ENCODE results near the gene BET1. TPM values are rescaled to one million over a fixed set of nuclear protein-coding genes. Genes with fewer than 3 reads are reported as not detected.

Gene BET1
- total RNA-seq, 1 experiment from 2014 or later, result 17.2 TPM

- Histone ChIP-seq H3K4me1 (ENCODE audit: control insufficient read depth in 1 of 2, insufficient read depth in 2 of 2, low read length in 2 of 2) (peaks cover 3 to 17% of the 10 kb centered on the region in 2 experiments; a peak in 2 of 4 replicates), H3K36me3 (ENCODE audit: control insufficient read depth in 1 of 2, insufficient read depth in 2 of 2, low read length in 2 of 2) (no peaks in the 10 kb centered on the region), H4K20me1 (ENCODE audit: insufficient read depth) (no peaks in the 10 kb centered on the region), H3K4me3 (replicated peaks in 1 of 2; ENCODE audit: low read depth in 1 of 2, low read length in 2 of 2) (no peak overlapping the region; a peak in 1 of 4 replicates), H3K9me2 (ENCODE audit: insufficient read depth) (no peaks in the 10 kb centered on the region), H3K4me2 (ENCODE audit: low read length) (peak overlapping the region; percentile 88; the same call in 1 of the 2 replicates), H2AFZ (ENCODE audit: low read depth, low read length, poor library complexity, severe bottlenecking) (peak overlapping the region; percentile 95), H3K9ac (ENCODE audit: low read length) (no peak overlapping the region), H3K79me2 (ENCODE audit: insufficient read depth, low read length) (peaks cover 19% of the 10 kb centered on the region), H3K27ac (ENCODE audit: low read depth, low read length) (no peak overlapping the region), H3K9me3 (ENCODE audit: control insufficient read depth in 1 of 2, insufficient read depth in 1 of 2, low read depth in 1 of 2, low read length in 2 of 2) (no peaks in the 10 kb centered on the region), H3K27me3 (ENCODE audit: insufficient read depth, low read length) (peaks cover 24% of the 10 kb centered on the region; the same call in 1 of the 2 replicates)
- ATAC-seq (no peak), DNase-seq (ENCODE audit: low read depth, low spot score) (no peak)
- ChIA-PET POLR2A (no interaction called here), RAD21 (ENCODE audit: low non-redundant PET in 1 of 2, low total read pairs in 2 of 2, uncharacterized antibody in 2 of 2, unreplicated experiment in 2 of 2) (no interaction called here), CTCF (interaction anchor here (1.4 kb wide), 1 partner anchor 283 kb away, joined by 3 read pairs; no protein-coding TSS in a partner anchor)
- BruUV-seq (replicated peaks), result no TSS peak
- intact Hi-C loops (cut with micrococcal nuclease), result no loop called here
- TF ChIP-seq TCF7L2 (IDR thresholded peaks at IDR 0.05; ENCODE audit: borderline replicate concordance, extremely low read depth, insufficient read depth, insufficient read length) (no peak), SRF (IDR thresholded peaks at IDR 0.05; ENCODE audit: low read depth) (no peak), YY1 (IDR thresholded peaks at IDR 0.05; ENCODE audit: extremely low read depth, insufficient replicate concordance, low read depth, low read length) (no peak), ZFX (IDR thresholded peaks at IDR 0.05) (no peak), ZNF274 (IDR thresholded peaks at IDR 0.05; ENCODE audit: low read depth, low read length) (no peak), ZBTB33 (IDR thresholded peaks at IDR 0.05; ENCODE audit: extremely low read depth, insufficient replicate concordance, low read length) (no peak), CEBPB (IDR thresholded peaks at IDR 0.05; ENCODE audit: low read depth) (no peak), MAX (IDR thresholded peaks at IDR 0.05) (no peak), ELF1 (IDR thresholded peaks at IDR 0.05; ENCODE audit: borderline replicate concordance, low read depth) (no peak), POLR2A (IDR thresholded peaks at IDR 0.05; ENCODE audit: borderline replicate concordance, extremely low read depth, insufficient read depth, insufficient read length) (no peak), EZH2 (IDR thresholded peaks at IDR 0.05) (no peak), FOSL1 (IDR thresholded peaks at IDR 0.05; ENCODE audit: low read depth) (no peak)
These were observed 1.6 kb upstream of the BET1 start for GRCh38 chr7:94005753-94006152.

Measured in HCT116 (cell line).